VCaP (cell line): Measurements from ENCODE around the gene CALHM2.

Experiments used
- H3K27ac ChIP-seq: fragments of 450-650 bp; 2 replicates; pipeline ENCODE4 v1.5.1; 2017
- TF ChIP-seq, protein P1 (sequence below): fragments of 450-650 bp; conservative IDR thresholded peaks from 2 replicates; pipeline ENCODE4 v1.5.1; 2017; ENCODE audit warnings: mild to moderate bottlenecking, moderate library complexity

CALHM2 gene

DNA sequence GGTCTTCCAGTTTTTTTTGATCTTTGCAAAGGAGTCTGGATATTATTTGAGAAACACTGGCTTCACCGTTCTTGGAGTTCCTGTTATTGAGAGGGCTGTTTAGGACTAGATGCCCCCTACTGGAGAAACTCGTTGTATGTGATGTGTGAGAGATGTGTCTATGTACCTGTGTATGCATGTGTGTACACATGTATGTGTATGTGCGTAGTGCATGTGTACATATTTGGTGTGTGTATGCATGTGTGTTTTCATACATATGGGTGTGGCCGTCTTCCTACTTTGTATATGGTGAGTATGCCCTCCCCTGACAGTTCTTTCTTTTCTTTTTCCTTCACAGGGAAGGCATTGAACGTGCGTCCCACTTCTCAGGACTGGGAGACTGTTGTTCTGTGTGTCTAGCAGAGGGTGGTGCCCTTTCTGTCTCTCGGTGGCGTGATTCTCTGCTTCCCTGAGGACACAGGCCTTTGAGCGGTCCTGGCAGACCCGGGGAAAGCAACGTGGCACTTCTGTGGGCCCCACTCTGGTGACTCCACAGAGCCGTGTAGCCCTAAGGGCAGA lies 29.9 kb upstream of the CALHM2 start:
- H3K27ac ChIP-seq: no peak overlapping the region
- TF ChIP-seq, protein P1, sequence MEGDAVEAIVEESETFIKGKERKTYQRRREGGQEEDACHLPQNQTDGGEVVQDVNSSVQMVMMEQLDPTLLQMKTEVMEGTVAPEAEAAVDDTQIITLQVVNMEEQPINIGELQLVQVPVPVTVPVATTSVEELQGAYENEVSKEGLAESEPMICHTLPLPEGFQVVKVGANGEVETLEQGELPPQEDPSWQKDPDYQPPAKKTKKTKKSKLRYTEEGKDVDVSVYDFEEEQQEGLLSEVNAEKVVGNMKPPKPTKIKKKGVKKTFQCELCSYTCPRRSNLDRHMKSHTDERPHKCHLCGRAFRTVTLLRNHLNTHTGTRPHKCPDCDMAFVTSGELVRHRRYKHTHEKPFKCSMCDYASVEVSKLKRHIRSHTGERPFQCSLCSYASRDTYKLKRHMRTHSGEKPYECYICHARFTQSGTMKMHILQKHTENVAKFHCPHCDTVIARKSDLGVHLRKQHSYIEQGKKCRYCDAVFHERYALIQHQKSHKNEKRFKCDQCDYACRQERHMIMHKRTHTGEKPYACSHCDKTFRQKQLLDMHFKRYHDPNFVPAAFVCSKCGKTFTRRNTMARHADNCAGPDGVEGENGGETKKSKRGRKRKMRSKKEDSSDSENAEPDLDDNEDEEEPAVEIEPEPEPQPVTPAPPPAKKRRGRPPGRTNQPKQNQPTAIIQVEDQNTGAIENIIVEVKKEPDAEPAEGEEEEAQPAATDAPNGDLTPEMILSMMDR: peak; percentile 80

- TF ChIP-seq, protein P1: no peak
- no peak overlapping the region for H3K27ac ChIP-seq
Observed at GRCh38 chr10:103480521-103480920, 28.4 kb upstream of the CALHM2 start.

DNA sequence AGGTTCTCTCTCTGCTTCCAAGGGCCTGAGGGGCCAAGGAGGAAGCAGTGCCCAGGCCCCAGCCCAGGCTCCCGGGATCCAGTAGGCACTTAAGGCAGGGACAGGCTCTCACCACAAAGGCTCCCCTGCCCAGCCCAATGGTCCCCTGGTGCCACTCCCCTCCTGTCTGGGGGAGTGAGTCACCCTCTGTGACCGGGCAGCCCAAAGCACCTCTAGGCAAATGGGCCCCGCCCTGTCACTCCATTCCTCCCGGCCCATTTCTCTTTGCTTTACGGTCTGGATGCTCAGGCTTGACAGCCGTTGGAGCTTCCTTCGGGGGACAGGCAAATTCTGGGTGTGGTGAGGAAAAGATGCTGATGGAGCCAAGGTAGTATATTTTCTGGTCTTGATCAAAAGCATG lies 27.0 kb upstream of the CALHM2 start, which contains the start of gene CALHM3:
CALHM3 (minus strand) TSS at position 106 of the 400 bp plus-strand sequence. CDS start 208 bp downstream, outside the sequence.
- TF ChIP-seq, protein P1: no peak

GRCh38 chr10:103478671-103479070 lies 26.5 kb upstream of the CALHM2 start:
- H3K27ac ChIP-seq: no peak overlapping the region
- TF ChIP-seq, protein P1: no peak

More for the DNA sequence above, 27.0 kb upstream of the CALHM2 start, which contains the start of gene CALHM3:
- H3K27ac ChIP-seq: no peak within 1 kb of the TSS

GRCh38 chr10:103476046-103476768 lies 24.0 kb upstream of the CALHM2 start:
- TF ChIP-seq, protein P1: peak; percentile 25
- no peak overlapping the region for H3K27ac ChIP-seq

GRCh38 chr10:103475437-103475836 lies 23.3 kb upstream of the CALHM2 start:
- TF ChIP-seq, protein P1: no peak
- H3K27ac ChIP-seq: no peak overlapping the region

DNA sequence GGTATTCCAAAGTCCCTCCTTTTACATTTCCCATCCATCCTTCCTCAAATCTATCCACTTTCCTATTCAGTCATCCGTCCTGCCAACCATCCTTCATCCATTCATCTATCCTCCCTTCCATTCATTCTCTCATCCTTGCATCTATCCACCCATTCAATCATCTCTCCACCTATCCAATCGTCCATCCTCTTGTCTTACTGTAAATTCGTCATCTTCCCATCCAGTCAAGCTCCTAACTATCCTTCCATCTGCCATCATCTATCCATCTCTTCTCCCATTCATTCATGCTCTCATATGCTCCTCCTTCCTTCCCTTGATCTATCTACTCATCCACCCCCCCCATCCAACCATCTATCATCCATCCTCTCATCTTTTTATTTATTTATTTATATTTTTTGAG lies 21.9 kb upstream of the CALHM2 start:
- TF ChIP-seq, protein P1: no peak
- H3K27ac ChIP-seq: no peak overlapping the region
